Eye (tissue), 1 donor: ENCODE data around the gene EMILIN3.

Source experiments
- DNase-seq: peaks from one replicate; pipeline ENCODE4 v3.0.0-alpha.2; 2015

Gene EMILIN3

GRCh38 chr20:41362748-41363140 is 3.9 kb downstream of the EMILIN3 start:
- no peak for DNase-seq

GRCh38 chr20:41361757-41362747 is 4.6 kb downstream of the EMILIN3 start:
- DNase-seq, result peak; percentile 21

GRCh38 chr20:41360831-41361756 is 5.5 kb downstream of the EMILIN3 start:
- no peak for DNase-seq

- DNase-seq, result no peak
Observed at GRCh38 chr20:41359541-41360011, 7.0 kb downstream of the EMILIN3 start.

GRCh38 chr20:41358717-41359116 is 7.9 kb downstream of the EMILIN3 start:
- no peak for DNase-seq

- DNase-seq, result no peak
Observed at GRCh38 chr20:41358230-41358629, 8.4 kb downstream of the EMILIN3 start.

GRCh38 chr20:41357424-41358163 is 9.0 kb downstream of the EMILIN3 start:
- DNase-seq, result no peak

- no peak for DNase-seq
Observed at GRCh38 chr20:41356951-41357350, 9.7 kb downstream of the EMILIN3 start.

- DNase-seq, result no peak
Observed at GRCh38 chr20:41355598-41356203, 10.9 kb downstream of the EMILIN3 start.

- DNase-seq, result no peak
Observed at GRCh38 chr20:41355192-41355591, 11.4 kb downstream of the EMILIN3 start.

- no peak for DNase-seq
Observed at GRCh38 chr20:41353530-41353929, 13.1 kb downstream of the EMILIN3 start.

- no peak for DNase-seq
Observed at GRCh38 chr20:41352666-41353065, 14.0 kb downstream of the EMILIN3 start.

- no peak for DNase-seq
Observed at GRCh38 chr20:41352106-41352505, 14.5 kb downstream of the EMILIN3 start.

GRCh38 chr20:41350408-41350962 is 16.1 kb downstream of the EMILIN3 start:
- DNase-seq, result no peak

GRCh38 chr20:41349943-41350342 is 16.7 kb downstream of the EMILIN3 start:
- DNase-seq, result no peak

- DNase-seq, result no peak
Observed at GRCh38 chr20:41349266-41349665, 17.4 kb downstream of the EMILIN3 start.

GRCh38 chr20:41348430-41349172 is 18.0 kb downstream of the EMILIN3 start:
- no peak for DNase-seq

- peak; percentile 33 for DNase-seq
Observed at GRCh38 chr20:41347523-41348429, 18.8 kb downstream of the EMILIN3 start.

- DNase-seq, result no peak
Observed at GRCh38 chr20:41345729-41346067, 20.9 kb downstream of the EMILIN3 start.
